Dendritic cell treated with granulocyte-macrophage colony-stimulating factor and Interleukin-4, amounts not matched to agents 40 ng/mL and 50 ng/mL, for 4 days (primary cell): ENCODE data around the gene HMGB2.
A peak's percentile ranks its signal among the peaks of the same experiment; 100 is the strongest.

Experiments used
- H3K27ac Mint-ChIP-seq: one replicate; pipeline ENCODE4 v1.8.0; 2022; ENCODE audit warnings: mild to moderate bottlenecking, mixed read lengths
- H3K27me3 Mint-ChIP-seq: one replicate; pipeline ENCODE4 v1.8.0; 2022; ENCODE audit warnings: mild to moderate bottlenecking, mixed read lengths
- H3K36me3 Mint-ChIP-seq: one replicate; pipeline ENCODE4 v1.8.0; 2022; ENCODE audit warnings: low read depth, mixed read lengths
- H3K4me1 Mint-ChIP-seq: one replicate; pipeline ENCODE4 v1.8.0; 2022; ENCODE audit warnings: low read depth, mixed read lengths
- H3K4me3 Mint-ChIP-seq: one replicate; pipeline ENCODE4 v1.8.0; 2022; ENCODE audit warnings: mild to moderate bottlenecking, moderate library complexity, mixed read lengths
- H3K9me3 Mint-ChIP-seq: one replicate; pipeline ENCODE4 v1.8.0; 2022; ENCODE audit warnings: mixed read lengths
- intact Hi-C: fragments of 100-400 bp; cut with micrococcal nuclease; formaldehyde crosslinking; loops from one replicate; pipeline ENCODE4 v1.15.0; 2022

Gene HMGB2

DNA sequence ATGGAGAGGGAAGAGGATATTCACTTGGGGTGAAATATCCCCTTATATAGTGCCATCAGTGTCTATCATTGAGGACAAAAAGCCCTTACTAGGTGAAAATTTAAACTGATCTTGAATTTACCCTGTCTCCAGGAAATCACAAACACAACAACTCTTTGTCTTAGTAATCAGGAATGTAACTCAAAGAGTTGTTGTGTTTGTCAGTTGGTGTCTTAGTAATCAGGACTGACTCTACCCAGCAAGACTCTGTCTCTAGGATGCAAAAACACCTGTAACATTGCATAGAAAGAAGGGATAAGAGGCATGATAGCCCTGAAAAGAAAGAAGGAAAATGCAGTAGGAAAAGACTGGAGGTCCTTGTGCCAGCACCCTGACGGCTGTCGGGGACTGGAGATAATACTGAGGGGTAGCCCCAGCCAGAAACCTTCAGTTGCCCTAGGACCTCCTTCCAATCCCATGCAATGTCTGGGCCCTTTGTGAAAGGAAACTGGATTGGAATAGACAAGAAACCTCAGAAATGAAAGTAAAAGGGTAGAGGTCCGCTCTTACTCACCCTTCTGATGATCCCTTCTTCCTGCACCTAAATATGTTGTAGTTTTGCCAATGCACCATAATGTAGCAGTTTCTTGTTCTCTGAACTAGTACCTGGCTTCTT is 45.3 kb downstream of the HMGB2 start:
- Mint-ChIP-seq H3K4me3 (no peak overlapping the region), H3K27me3 (no peaks in the 10 kb centered on the region), H3K36me3 (peaks cover 20% of the 10 kb centered on the region), H3K9me3 (peaks cover 13% of the 10 kb centered on the region), H3K27ac (no peak overlapping the region), H3K4me1 (peaks cover 17% of the 10 kb centered on the region)
- intact Hi-C loops, result no loop called here

GRCh38 chr4:173288296-173288695 is 45.9 kb downstream of the HMGB2 start:
- no peaks in the 10 kb centered on the region for H3K27me3 Mint-ChIP-seq
- intact Hi-C loops, result no loop called here
- peaks cover 17% of the 10 kb centered on the region for H3K4me1 Mint-ChIP-seq
- H3K9me3 Mint-ChIP-seq, result peaks cover 13% of the 10 kb centered on the region
- H3K36me3 Mint-ChIP-seq, result peaks cover 20% of the 10 kb centered on the region
- H3K27ac Mint-ChIP-seq, result no peak overlapping the region
- no peak overlapping the region for H3K4me3 Mint-ChIP-seq

- H3K4me1 Mint-ChIP-seq, result peaks cover 25% of the 10 kb centered on the region
- H3K36me3 Mint-ChIP-seq, result peaks cover 20% of the 10 kb centered on the region
- H3K4me3 Mint-ChIP-seq, result no peak overlapping the region
- peaks cover 13% of the 10 kb centered on the region for H3K9me3 Mint-ChIP-seq
- H3K27ac Mint-ChIP-seq, result no peak overlapping the region
- no peaks in the 10 kb centered on the region for H3K27me3 Mint-ChIP-seq
- intact Hi-C loops, result no loop called here
Measured at GRCh38 chr4:173287486-173287885, 46.7 kb downstream of the HMGB2 start.

- H3K27me3 Mint-ChIP-seq, result no peaks in the 10 kb centered on the region
- H3K4me1 Mint-ChIP-seq, result peaks cover 40% of the 10 kb centered on the region
- H3K4me3 Mint-ChIP-seq, result no peak overlapping the region
- peaks cover 13% of the 10 kb centered on the region for H3K9me3 Mint-ChIP-seq
- intact Hi-C loops, result no loop called here
- peaks cover 20% of the 10 kb centered on the region for H3K36me3 Mint-ChIP-seq
- no peak overlapping the region for H3K27ac Mint-ChIP-seq
Measured at GRCh38 chr4:173284463-173284862, 49.7 kb downstream of the HMGB2 start.

DNA sequence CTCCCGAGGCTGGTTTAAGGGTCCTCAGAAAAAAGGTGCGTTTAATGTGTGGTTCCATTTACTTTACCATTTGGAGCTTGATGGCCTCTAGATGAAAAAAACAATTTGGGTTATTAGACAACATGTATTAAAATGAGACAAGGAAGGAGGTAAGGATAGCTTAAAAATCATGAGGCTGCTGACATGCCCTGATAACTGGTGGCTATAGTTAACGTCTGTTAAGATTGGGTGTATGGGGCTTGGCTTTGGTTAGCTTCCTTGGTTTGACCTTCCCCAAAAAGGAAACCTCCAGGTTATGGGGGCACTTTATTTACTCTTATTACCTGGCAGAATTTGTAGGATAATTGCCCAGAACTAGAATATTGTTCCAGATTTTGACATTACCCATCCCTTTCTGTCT is 51.5 kb downstream of the HMGB2 start:
- Mint-ChIP-seq H3K4me3 (peak overlapping the region; percentile 68), H3K27ac (peak overlapping the region; percentile 88), H3K36me3 (peaks cover 20% of the 10 kb centered on the region), H3K27me3 (no peaks in the 10 kb centered on the region), H3K9me3 (peaks cover 13% of the 10 kb centered on the region), H3K4me1 (peaks cover 36% of the 10 kb centered on the region)
- intact Hi-C loops, result no loop called here

DNA sequence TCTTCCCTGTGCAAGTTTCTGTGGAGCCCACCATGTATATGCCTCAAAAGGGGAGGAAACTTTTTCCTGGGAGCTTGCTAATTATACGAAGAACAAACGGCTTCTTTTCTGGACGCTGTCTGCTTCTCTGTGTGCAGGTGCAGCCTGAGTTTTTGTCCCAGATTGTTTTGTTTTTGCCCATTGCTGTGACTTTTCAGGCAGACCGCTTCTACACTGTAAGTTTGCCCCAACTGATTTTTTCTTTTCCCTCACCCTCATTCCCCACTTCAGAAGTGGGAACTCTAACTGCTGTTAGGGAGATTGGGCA is 51.9 kb downstream of the HMGB2 start:
- Mint-ChIP-seq H3K36me3 (peaks cover 17% of the 10 kb centered on the region), H3K4me3 (peak overlapping the region; percentile 68), H3K9me3 (peaks cover 9% of the 10 kb centered on the region), H3K4me1 (peaks cover 41% of the 10 kb centered on the region), H3K27me3 (no peaks in the 10 kb centered on the region), H3K27ac (peak overlapping the region; percentile 88)
- intact Hi-C loops, result no loop called here

DNA sequence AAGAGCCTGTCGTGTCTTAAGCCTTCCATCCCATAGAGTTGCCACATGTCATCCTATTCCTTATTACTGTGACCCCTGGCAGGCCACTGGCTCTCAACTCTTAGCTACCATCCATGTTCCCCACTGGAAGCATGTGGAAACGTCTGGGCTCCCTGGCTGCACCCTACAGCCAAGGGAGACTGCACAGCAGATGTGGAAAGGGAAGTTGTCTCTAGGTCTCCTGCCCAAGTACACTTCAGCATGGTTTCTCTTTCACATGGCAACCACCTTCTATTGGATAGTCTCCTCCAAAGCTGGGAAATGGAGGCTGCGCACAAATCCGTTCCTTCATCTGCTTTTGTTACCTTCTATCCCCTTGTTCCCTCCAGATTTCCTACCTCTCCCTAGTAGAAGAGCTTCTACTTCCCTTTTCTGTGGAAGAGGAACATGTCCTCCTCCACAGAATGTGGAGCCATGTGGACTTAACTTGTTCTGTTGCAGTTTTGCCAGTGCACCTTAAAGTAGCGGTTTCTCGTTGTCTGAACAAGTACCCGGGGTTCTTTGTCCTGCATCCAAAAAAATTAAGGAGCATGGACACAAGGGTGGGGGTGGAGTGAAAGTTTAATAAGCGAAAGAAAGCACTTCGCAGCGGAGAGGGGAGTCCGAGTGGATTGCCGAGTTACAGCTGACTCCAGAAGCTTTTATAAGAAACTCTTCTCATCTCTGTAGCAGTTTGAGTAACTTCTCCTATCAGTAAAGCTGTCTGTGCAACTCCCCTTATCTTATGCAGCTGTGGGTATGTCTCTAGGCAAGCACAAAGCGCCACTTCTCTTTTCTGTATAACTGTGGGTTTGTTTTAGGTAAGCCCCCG is 52.5 kb downstream of the HMGB2 start:
- Mint-ChIP-seq H3K4me1 (peaks cover 43% of the 10 kb centered on the region), H3K27ac (peak overlapping the region; percentile 88), H3K4me3 (peak overlapping the region; percentile 68), H3K36me3 (peaks cover 14% of the 10 kb centered on the region), H3K9me3 (peaks cover 3% of the 10 kb centered on the region), H3K27me3 (no peaks in the 10 kb centered on the region)
- intact Hi-C loops, result no loop called here
